COLO668 (cell line): ENCODE results near the gene TRIM65.

Experiments
- DNase-seq: peaks from one replicate; lab custom pipeline; 2025; ENCODE audit not compliant: unreplicated experiment; lab: John Stamatoyannopoulos, UW

TRIM65 gene

GRCh38 chr17:75839942-75840798 lies 56.6 kb downstream of the TRIM65 start:
- no peak for DNase-seq
